HG03439 (cell line): Measurements from ENCODE around the gene ZNF783.
A peak's percentile ranks its signal among the peaks of the same experiment; 100 is the strongest.
"Not testable (repeated sequence)": the region's sequence is repeated elsewhere in the genome, so short reads cannot be mapped to it uniquely, and the experiment has no call there.

Experiments
- ATAC-seq: cut with Tn5 transposase; IDR thresholded peaks from one replicate; pipeline ENCODE4 v1.9.1; 2021; ENCODE audit warnings: mild to moderate bottlenecking, moderate library complexity; ENCODE audit not compliant: unreplicated experiment

The ZNF783 gene

GRCh38 chr7:149261829-149262617 is at the start of gene ZNF783:
Gene ZNF783 (plus strand): TSS chr7:149262196. CDS start chr7:149262334, 138 bp downstream.
- peak; percentile 87 for ATAC-seq

- no peak for ATAC-seq
These were observed 47.8 kb upstream of the ZNF783 start for GRCh38 chr7:149214020-149214720.

- ATAC-seq: no peak
These were observed 45.6 kb upstream of the ZNF783 start for GRCh38 chr7:149216402-149216801.

- ATAC-seq: no peak
These were observed 44.4 kb upstream of the ZNF783 start for GRCh38 chr7:149217570-149217969.

GRCh38 chr7:149218469-149219420 is 43.3 kb upstream of the ZNF783 start:
- no peak for ATAC-seq

GRCh38 chr7:149220534-149220933 is 41.5 kb upstream of the ZNF783 start:
- ATAC-seq: no peak

- ATAC-seq: no peak
These were observed 38.8 kb upstream of the ZNF783 start for GRCh38 chr7:149223176-149223575.

GRCh38 chr7:149223761-149224160 is 38.2 kb upstream of the ZNF783 start:
- ATAC-seq: no peak

- ATAC-seq: no peak
These were observed 37.6 kb upstream of the ZNF783 start for GRCh38 chr7:149224352-149224751.

GRCh38 chr7:149225106-149225505 is 36.9 kb upstream of the ZNF783 start:
- ATAC-seq: no peak

GRCh38 chr7:149225656-149226055 is 36.3 kb upstream of the ZNF783 start:
- no peak for ATAC-seq

GRCh38 chr7:149226366-149226765 is 35.6 kb upstream of the ZNF783 start:
- not testable (repeated sequence) for ATAC-seq

GRCh38 chr7:149226840-149227494 is 35.0 kb upstream of the ZNF783 start:
- ATAC-seq: no peak

GRCh38 chr7:149228831-149229471 is 33.0 kb upstream of the ZNF783 start:
- ATAC-seq: no peak

GRCh38 chr7:149229526-149229925 is 32.5 kb upstream of the ZNF783 start:
- no peak for ATAC-seq

- ATAC-seq: no peak
These were observed 29.6 kb upstream of the ZNF783 start for GRCh38 chr7:149232362-149232761.

- ATAC-seq: not testable (repeated sequence)
These were observed 28.3 kb upstream of the ZNF783 start for GRCh38 chr7:149233655-149234204.

GRCh38 chr7:149237502-149237901 is 24.5 kb upstream of the ZNF783 start:
- ATAC-seq: no peak

- no peak for ATAC-seq
These were observed 23.9 kb upstream of the ZNF783 start for GRCh38 chr7:149238051-149238450.
